EH (cell line): Measurements from ENCODE around the gene STAB1.

Source experiments
- DNase-seq: peaks from one replicate; pipeline ENCODE4 v3.0.0-alpha.2; 2015; ENCODE audit warnings: low read depth

Gene STAB1

DNA sequence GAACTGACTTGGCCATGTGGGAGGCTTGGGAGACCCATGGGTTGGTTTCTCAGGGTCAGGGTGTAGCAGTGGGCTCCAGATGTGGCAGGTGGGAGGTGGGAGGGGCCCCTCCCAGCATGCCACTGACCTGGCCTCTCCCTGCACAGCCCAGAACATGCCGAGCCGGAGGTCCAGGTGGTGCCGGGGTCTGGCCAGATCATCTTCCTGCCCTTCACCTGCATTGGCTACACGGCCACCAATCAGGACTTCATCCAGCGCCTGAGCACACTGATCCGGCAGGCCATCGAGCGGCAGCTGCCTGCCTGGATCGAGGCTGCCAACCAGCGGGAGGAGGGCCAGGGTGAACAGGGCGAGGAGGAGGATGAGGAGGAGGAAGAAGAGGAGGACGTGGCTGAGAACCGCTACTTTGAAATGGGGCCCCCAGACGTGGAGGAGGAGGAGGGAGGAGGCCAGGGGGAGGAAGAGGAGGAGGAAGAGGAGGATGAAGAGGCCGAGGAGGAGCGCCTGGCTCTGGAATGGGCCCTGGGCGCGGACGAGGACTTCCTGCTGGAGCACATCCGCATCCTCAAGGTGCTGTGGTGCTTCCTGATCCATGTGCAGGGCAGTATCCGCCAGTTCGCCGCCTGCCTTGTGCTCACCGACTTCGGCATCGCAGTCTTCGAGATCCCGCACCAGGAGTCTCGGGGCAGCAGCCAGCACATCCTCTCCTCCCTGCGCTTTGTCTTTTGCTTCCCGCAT lies 7.9 kb upstream of the STAB1 start:
- DNase-seq = no peak

GRCh38 chr3:52487788-52488691 lies 7.1 kb upstream of the STAB1 start:
- no peak for DNase-seq

GRCh38 chr3:52488746-52489145 lies 6.4 kb upstream of the STAB1 start:
- no peak for DNase-seq

GRCh38 chr3:52489453-52489852 lies 5.7 kb upstream of the STAB1 start:
- no peak for DNase-seq

GRCh38 chr3:52490035-52490938 lies 4.9 kb upstream of the STAB1 start:
- DNase-seq = no peak

DNA sequence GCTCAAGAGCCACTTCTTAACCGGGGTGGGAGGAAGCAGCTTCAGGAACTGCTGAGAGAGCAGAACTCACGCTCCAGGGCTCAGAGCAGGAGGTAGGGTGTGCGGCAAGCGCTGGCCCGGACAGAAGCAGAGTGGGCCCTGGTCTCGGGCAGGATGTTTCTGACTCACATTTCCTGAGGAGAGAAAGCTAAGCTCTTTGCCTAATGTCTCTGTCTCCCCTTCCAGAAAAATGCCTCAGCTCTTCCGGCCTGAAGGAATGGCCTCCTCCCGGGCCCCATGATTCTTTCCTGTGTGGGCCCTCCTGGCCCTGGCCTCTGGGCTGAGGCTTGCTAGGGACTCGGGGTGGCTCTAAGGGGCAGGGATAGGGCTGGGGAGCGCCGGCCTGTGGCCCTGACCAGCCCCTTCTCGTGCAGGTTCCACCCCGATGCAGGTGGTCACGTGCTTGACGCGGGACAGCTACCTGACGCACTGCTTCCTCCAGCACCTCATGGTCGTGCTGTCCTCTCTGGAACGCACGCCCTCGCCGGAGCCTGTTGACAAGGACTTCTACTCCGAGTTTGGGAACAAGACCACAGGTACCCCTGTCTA lies 4.1 kb upstream of the STAB1 start:
- peak; percentile 48 for DNase-seq

- DNase-seq = no peak
Measured at GRCh38 chr3:52492059-52492458, 3.1 kb upstream of the STAB1 start.

- no peak for DNase-seq
Measured at GRCh38 chr3:52493232-52494017, 1.7 kb upstream of the STAB1 start.

DNA sequence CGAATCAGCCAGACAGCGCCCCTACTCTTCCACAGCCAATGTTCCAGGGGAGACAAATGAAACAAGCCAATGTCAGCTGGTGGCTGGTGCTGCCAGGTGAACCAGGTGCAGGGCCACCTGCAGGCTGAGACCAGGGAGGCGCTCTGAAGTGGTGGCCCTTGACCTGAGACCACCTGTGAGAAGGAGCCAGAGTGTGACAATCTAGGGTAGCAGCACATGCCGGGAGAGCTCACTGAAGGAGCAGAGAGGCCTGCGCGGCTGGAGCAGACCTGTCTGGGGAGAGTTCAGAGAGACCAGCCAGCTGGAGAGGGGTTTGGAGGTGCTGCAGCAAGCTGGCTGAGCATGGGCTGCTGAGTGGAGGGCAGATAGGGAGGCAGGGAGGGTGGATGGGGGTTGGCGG lies 693 bp upstream of the STAB1 start:
- no peak for DNase-seq

GRCh38 chr3:52495777-52496602 lies 852 bp downstream of the STAB1 start:
- DNase-seq = peak; percentile 75

GRCh38 chr3:52498137-52499054 lies 3.3 kb downstream of the STAB1 start:
- DNase-seq = peak; percentile 71

DNA sequence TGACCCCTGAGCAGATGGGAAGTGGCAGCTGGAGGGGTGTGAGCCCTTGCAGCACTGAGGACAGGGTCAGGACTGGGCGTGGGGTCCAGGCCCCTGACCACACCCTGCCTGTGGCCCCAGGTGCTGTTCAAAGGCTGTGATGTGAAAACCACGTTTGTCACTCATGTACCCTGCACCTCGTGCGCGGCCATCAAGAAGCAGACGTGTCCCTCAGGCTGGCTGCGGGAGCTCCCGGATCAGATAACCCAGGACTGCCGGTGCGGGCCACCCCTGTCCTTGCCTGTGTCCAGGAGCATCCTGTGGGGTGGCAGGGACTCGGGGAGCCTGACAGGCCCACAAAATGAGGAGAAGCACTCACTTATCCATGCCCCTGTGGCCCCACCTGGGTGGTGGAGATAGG lies 5.9 kb downstream of the STAB1 start:
- no peak for DNase-seq

DNA sequence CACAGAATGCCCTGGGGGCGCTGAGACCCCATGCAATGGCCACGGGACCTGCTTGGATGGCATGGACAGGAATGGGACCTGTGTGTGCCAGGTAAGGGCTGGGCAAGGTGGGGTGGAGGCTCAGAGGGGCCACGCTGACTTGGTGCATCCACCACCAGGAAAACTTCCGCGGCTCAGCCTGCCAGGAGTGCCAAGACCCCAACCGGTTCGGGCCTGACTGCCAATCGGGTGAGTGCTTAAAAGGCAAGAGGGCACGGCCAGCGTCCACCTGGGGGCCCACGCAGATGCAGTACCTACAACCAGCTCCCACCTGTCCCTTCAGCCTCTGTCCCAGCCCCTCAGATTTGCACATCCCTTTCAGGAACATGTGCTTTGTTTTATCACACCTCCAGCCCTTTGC lies 6.9 kb downstream of the STAB1 start:
- no peak for DNase-seq

DNA sequence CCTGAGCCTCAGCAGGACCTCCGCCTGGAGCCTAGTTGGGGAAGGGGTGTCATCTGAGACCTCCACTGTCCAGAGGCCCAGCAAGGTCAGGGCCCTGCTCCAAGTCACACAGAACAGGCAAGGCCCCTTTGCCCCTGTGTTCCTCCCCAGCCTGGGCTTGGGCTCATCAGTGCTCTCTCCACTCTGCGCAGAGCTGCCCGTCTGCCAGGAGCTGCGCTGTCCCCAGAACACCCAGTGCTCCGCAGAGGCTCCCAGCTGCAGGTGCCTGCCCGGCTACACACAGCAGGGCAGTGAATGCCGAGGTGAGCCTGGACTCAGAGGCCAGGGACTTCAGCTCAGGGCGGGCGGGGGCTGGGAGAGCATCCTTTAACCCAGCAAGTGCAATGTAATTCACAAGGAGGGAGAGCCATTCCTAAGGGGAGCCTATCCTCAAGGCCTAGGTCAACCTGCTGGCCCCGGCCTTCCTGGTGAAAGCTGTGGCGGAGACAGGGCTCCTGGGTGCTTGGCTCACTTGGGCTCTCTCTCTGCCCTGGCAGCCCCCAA lies 7.7 kb downstream of the STAB1 start:
- no peak for DNase-seq

GRCh38 chr3:52503788-52504424 lies 8.8 kb downstream of the STAB1 start:
- DNase-seq = no peak

- DNase-seq = no peak
Measured at GRCh38 chr3:52504977-52505376, 9.8 kb downstream of the STAB1 start.

GRCh38 chr3:52506266-52506966 lies 11.3 kb downstream of the STAB1 start:
- DNase-seq = no peak

- peak; percentile 68 for DNase-seq
Measured at GRCh38 chr3:52507359-52507758, 12.2 kb downstream of the STAB1 start.
